Ishikawa (cell line): ENCODE results near the gene TPRX2.

Experiments used
- CEBPB ChIP-seq: IDR thresholded peaks from 2 replicates; pipeline ENCODE4 v1.6.1; 2012
- CREB1 ChIP-seq: IDR thresholded peaks from 2 replicates; pipeline ENCODE4 v1.6.1; 2012; ENCODE audit warnings: low read depth
- EGR1 ChIP-seq: IDR thresholded peaks from 2 replicates; pipeline ENCODE4 v1.6.1; 2012
- EP300 ChIP-seq: IDR thresholded peaks from 2 replicates; pipeline ENCODE4 v1.6.1; 2012; ENCODE audit warnings: borderline replicate concordance
- FOXM1 ChIP-seq: IDR thresholded peaks from 2 replicates; pipeline ENCODE4 v1.6.1; 2012; ENCODE audit warnings: low read depth, borderline replicate concordance
- NFIC ChIP-seq: IDR thresholded peaks from 2 replicates; pipeline ENCODE4 v1.6.1; 2012
- RAD21 ChIP-seq: IDR thresholded peaks from 2 replicates; pipeline ENCODE4 v1.6.1; 2012; ENCODE audit warnings: low read depth
- TAF1 ChIP-seq: IDR thresholded peaks from 2 replicates; pipeline ENCODE4 v1.6.1; 2012; ENCODE audit warnings: low read depth, mild to moderate bottlenecking
- TCF12 ChIP-seq: IDR thresholded peaks from 2 replicates; pipeline ENCODE4 v1.6.1; 2012; ENCODE audit warnings: low read depth
- TEAD4 ChIP-seq: IDR thresholded peaks from 2 replicates; pipeline ENCODE4 v1.6.1; 2012
- YY1 ChIP-seq: IDR thresholded peaks from 2 replicates; pipeline ENCODE4 v1.6.1; 2012; ENCODE audit warnings: low read depth
- ZBTB7A ChIP-seq: IDR thresholded peaks from 2 replicates; pipeline ENCODE4 v1.6.1; 2012; ENCODE audit warnings: low read depth
- TF ChIP-seq, protein P1 (sequence below): IDR thresholded peaks from 2 replicates; pipeline ENCODE4 v1.6.1; 2012; ENCODE audit warnings: low read depth, mild to moderate bottlenecking
- TF ChIP-seq, protein P2 (sequence below): IDR thresholded peaks from 2 replicates; pipeline ENCODE4 v1.6.1; 2012
- TF ChIP-seq, protein P3 (sequence below): IDR thresholded peaks from 2 replicates; pipeline ENCODE4 v1.6.1; 2012

TPRX2 gene

DNA sequence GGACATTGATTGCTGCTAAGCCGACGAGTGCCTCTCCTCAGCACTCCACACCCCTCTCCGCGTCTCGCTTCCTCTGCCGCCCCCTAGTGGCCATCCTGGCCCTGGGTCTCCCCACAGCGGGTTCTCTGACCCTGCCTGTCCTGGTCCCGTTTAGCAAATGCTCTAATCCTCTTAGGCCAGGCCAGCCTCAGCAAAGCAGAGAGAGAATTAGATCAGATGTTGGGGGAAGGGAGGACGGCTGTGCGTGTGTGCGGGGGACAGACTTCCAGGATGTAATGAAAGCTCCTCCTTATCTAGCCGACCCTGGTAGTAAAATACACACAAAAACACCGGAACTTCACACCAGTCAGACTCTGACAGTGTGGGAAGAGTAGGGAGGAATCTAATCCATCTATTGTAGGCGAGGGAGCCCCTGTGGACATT, 4.5 kb downstream of the TPRX2 start:
- peak; percentile 88 for TF ChIP-seq RAD21
- TF ChIP-seq, protein P1, sequence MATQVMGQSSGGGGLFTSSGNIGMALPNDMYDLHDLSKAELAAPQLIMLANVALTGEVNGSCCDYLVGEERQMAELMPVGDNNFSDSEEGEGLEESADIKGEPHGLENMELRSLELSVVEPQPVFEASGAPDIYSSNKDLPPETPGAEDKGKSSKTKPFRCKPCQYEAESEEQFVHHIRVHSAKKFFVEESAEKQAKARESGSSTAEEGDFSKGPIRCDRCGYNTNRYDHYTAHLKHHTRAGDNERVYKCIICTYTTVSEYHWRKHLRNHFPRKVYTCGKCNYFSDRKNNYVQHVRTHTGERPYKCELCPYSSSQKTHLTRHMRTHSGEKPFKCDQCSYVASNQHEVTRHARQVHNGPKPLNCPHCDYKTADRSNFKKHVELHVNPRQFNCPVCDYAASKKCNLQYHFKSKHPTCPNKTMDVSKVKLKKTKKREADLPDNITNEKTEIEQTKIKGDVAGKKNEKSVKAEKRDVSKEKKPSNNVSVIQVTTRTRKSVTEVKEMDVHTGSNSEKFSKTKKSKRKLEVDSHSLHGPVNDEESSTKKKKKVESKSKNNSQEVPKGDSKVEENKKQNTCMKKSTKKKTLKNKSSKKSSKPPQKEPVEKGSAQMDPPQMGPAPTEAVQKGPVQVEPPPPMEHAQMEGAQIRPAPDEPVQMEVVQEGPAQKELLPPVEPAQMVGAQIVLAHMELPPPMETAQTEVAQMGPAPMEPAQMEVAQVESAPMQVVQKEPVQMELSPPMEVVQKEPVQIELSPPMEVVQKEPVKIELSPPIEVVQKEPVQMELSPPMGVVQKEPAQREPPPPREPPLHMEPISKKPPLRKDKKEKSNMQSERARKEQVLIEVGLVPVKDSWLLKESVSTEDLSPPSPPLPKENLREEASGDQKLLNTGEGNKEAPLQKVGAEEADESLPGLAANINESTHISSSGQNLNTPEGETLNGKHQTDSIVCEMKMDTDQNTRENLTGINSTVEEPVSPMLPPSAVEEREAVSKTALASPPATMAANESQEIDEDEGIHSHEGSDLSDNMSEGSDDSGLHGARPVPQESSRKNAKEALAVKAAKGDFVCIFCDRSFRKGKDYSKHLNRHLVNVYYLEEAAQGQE = no peak

DNA sequence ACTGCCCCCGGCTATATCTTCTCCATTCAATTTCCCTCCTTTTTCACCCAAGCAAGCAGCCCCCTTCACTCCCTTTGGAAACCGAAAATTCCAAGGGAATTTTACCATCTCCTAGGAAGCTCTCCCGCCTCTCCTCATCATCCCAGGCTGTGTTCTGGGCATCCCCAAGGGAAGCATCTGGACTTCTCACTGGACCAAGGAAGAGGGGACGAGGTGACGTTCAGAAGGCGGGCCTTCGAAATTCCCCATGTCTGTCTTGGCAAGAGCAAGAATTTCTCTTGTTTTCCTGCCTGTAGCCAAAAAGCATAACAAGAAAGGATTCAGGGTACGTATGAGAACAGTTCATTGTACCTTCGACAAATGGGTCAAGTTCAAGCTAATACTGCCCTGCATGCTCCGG, 6.1 kb downstream of the TPRX2 start:
- no peak for TF ChIP-seq TEAD4
- no peak for TF ChIP-seq CEBPB
- TF ChIP-seq TAF1 = no peak
- TF ChIP-seq YY1 = no peak
- TF ChIP-seq, protein P2, sequence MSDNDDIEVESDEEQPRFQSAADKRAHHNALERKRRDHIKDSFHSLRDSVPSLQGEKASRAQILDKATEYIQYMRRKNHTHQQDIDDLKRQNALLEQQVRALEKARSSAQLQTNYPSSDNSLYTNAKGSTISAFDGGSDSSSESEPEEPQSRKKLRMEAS = no peak
- TF ChIP-seq FOXM1 = no peak
- no peak for TF ChIP-seq EP300
- TF ChIP-seq, protein P1 = no peak

DNA sequence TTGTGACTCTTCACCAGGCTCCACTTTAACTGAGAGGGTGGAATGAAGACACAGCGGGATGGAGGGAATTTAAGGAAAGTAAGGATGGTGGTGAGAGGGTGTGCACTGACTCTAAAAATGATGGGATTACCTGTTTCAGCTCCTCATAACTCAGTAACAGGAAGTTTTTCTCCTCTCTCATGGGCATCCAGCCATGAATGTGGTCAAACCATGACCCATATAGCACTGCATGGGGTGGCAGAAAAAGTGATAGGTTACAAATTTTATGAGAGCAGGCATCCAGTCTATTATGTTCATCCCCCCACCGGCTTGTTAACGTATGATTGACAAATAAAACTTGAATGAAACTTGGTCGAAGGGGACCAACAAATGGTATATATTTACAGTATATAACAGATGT, 19.9 kb downstream of the TPRX2 start:
- no peak for TF ChIP-seq CEBPB
- TF ChIP-seq TCF12 = no peak
- no peak for TF ChIP-seq TEAD4
- TF ChIP-seq EGR1 = no peak
- TF ChIP-seq, protein P1 = no peak
- TF ChIP-seq TAF1 = no peak
- TF ChIP-seq YY1 = no peak

DNA sequence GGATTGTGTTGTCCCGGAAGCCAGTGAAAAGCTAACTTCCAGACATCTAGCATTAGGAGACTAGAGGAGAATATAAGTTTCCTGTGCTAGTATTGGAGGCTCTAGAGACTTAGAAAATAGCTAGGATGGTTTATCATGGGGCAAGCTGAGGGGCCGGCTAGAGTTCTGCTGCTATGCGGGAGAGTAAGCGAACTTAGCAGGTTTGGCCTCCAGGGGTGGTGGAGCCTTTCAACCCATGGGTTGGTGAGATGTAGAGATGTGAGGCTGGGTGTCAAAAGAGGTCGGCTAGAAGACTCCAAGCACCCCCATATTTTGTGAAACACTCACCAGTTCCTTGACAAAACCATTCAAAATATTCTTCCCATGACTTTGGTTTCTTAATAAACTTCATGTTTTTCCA, 22.7 kb downstream of the TPRX2 start:
- TF ChIP-seq TAF1 (no peak), TEAD4 (no peak), EP300 (no peak), EGR1 (no peak), RAD21 (no peak)
- TF ChIP-seq, protein P3, sequence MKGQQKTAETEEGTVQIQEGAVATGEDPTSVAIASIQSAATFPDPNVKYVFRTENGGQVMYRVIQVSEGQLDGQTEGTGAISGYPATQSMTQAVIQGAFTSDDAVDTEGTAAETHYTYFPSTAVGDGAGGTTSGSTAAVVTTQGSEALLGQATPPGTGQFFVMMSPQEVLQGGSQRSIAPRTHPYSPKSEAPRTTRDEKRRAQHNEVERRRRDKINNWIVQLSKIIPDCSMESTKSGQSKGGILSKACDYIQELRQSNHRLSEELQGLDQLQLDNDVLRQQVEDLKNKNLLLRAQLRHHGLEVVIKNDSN = no peak
- TF ChIP-seq, protein P1 = no peak
- TF ChIP-seq, protein P2 = no peak

DNA sequence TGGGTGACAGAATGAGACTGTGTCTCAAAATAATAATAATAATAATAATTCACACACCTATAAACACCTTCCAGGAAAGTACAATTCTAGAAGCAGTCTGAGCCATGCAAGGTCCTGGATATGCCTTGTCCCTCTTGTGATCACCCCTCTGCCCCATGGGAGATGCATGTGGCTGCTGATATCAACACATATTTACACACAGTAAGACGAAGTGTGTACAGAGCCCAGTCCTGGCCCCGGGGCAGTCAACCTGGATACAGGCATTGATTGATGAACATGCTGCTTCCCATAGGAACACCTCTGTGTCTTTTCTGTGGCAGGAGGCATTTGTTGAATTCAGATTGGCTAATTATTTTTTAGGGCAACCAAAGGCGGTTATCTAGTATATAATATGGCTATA, 23.9 kb downstream of the TPRX2 start:
- no peak for TF ChIP-seq CEBPB
- no peak for TF ChIP-seq CREB1
- TF ChIP-seq, protein P2 = no peak
- no peak for TF ChIP-seq TEAD4
- TF ChIP-seq RAD21 = no peak
- TF ChIP-seq, protein P3 = no peak
- no peak for TF ChIP-seq TAF1
- no peak for TF ChIP-seq TCF12
- TF ChIP-seq EGR1 = no peak
- no peak for TF ChIP-seq NFIC
- no peak for TF ChIP-seq FOXM1
- TF ChIP-seq YY1 = no peak
- TF ChIP-seq EP300 = no peak
- TF ChIP-seq, protein P1 = no peak
- no peak for TF ChIP-seq ZBTB7A
